Measurements from ENCODE around the gene PRKACB. TPM values are rescaled to one million over a fixed set of nuclear protein-coding genes. Genes with fewer than 3 reads are reported as not detected.

Gene PRKACB
- total and polyA plus RNA-seq, 10 of the 15 experiments (the other 5 are each of a cell fraction or from before 2014, with no cell fraction given): 3.1 to 9.0 (median 7.1) TPM; not detected in 1

DNA sequence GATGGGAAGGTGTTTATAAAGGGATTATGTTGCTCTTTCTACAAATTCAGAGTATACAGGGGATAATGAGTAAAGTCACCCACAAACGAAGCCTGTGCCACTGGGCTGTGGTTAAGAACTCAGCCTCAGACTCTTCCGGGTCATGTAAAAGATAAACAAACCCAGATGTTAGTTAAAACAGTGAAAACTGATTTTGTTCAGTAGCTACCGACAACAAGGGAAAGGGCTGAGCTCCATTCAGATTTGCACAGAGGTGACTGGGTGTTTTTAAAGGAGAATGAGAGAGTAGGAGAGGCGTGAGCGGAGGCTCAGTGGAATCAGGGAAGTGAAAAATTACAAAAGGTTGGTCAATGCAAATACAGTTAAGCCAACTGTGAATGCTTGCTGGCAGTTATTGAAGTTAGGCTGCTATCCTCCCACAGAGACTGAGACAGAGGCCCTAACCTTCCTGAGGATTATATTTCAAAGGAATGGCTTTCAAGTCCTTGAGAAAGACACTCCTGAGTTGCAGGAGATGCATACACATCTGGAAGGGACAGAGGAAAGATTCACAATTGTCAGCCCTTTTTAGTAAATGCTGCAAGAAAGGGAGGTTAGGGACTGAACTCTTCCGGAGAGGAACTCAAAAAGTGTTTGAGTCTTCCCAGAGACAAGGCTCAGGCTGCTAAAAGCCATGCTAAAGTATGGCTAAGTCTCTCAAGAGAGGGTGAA is 127.5 kb downstream of the PRKACB start (continued):
- TF ChIP-seq MEF2B (IDR thresholded peaks at IDR 0.05; ENCODE audit: partially characterized antibody, poor library complexity, severe bottlenecking): no peak
- no peak for TF ChIP-seq E2F4 (IDR thresholded peaks at IDR 0.05; ENCODE audit: low read depth, low read length)
- no peak for TF ChIP-seq HDAC2 (IDR thresholded peaks at IDR 0.05)
- TF ChIP-seq PML (IDR thresholded peaks at IDR 0.05; ENCODE audit: low read length): no peak
- no peak for TF ChIP-seq IRF3 (IDR thresholded peaks at IDR 0.05)
- TF ChIP-seq IKZF2 (IDR thresholded peaks at IDR 0.05): peak; percentile 57 to 63; a peak in 2 of 4 replicates
- TF ChIP-seq STAT1 (conservative IDR thresholded peaks at IDR 0.05): no peak
- peak; percentile 62 for TF ChIP-seq RUNX3 (IDR thresholded peaks at IDR 0.05; ENCODE audit: low read length)
- TF ChIP-seq CHD2 (IDR thresholded peaks at IDR 0.05; ENCODE audit: borderline replicate concordance, low read depth, low read length): no peak
- TF ChIP-seq, protein P1, sequence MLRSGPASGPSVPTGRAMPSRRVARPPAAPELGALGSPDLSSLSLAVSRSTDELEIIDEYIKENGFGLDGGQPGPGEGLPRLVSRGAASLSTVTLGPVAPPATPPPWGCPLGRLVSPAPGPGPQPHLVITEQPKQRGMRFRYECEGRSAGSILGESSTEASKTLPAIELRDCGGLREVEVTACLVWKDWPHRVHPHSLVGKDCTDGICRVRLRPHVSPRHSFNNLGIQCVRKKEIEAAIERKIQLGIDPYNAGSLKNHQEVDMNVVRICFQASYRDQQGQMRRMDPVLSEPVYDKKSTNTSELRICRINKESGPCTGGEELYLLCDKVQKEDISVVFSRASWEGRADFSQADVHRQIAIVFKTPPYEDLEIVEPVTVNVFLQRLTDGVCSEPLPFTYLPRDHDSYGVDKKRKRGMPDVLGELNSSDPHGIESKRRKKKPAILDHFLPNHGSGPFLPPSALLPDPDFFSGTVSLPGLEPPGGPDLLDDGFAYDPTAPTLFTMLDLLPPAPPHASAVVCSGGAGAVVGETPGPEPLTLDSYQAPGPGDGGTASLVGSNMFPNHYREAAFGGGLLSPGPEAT (IDR thresholded peaks at IDR 0.05; ENCODE audit: low read depth): peak; percentile 59; the same call in 1 of the 2 replicates
- TF ChIP-seq SMAD1 (IDR thresholded peaks at IDR 0.05; ENCODE audit: low read depth, partially characterized antibody): no peak
- TF ChIP-seq BRCA1 (IDR thresholded peaks at IDR 0.05; ENCODE audit: low read depth, low read length): no peak
- TF ChIP-seq ZBED1 (IDR thresholded peaks at IDR 0.05; ENCODE audit: borderline replicate concordance): no peak
- no peak for TF ChIP-seq ZNF207 (IDR thresholded peaks at IDR 0.05; ENCODE audit: borderline replicate concordance)
- no peak for TF ChIP-seq SMARCA5 (IDR thresholded peaks at IDR 0.05)
- TF ChIP-seq PAX5 (IDR thresholded peaks at IDR 0.05; ENCODE audit: borderline replicate concordance, low read depth, low read length): peak; percentile 45; the same call in 1 of the 2 replicates
- TF ChIP-seq MYC (IDR thresholded peaks at IDR 0.05; ENCODE audit: insufficient read depth, insufficient read length, insufficient replicate concordance, low read length, severe bottlenecking): no peak
- TF ChIP-seq, protein P2, sequence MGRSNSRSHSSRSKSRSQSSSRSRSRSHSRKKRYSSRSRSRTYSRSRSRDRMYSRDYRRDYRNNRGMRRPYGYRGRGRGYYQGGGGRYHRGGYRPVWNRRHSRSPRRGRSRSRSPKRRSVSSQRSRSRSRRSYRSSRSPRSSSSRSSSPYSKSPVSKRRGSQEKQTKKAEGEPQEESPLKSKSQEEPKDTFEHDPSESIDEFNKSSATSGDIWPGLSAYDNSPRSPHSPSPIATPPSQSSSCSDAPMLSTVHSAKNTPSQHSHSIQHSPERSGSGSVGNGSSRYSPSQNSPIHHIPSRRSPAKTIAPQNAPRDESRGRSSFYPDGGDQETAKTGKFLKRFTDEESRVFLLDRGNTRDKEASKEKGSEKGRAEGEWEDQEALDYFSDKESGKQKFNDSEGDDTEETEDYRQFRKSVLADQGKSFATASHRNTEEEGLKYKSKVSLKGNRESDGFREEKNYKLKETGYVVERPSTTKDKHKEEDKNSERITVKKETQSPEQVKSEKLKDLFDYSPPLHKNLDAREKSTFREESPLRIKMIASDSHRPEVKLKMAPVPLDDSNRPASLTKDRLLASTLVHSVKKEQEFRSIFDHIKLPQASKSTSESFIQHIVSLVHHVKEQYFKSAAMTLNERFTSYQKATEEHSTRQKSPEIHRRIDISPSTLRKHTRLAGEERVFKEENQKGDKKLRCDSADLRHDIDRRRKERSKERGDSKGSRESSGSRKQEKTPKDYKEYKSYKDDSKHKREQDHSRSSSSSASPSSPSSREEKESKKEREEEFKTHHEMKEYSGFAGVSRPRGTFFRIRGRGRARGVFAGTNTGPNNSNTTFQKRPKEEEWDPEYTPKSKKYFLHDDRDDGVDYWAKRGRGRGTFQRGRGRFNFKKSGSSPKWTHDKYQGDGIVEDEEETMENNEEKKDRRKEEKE (IDR thresholded peaks at IDR 0.05): no peak
- no peak for TF ChIP-seq NFYA (IDR thresholded peaks at IDR 0.05; ENCODE audit: borderline replicate concordance, low read depth, low read length)
- no peak for TF ChIP-seq CEBPZ (IDR thresholded peaks at IDR 0.05; ENCODE audit: low read depth, low read length)
